Mesenchymal stem cell (in vitro differentiated cells and primary cell): ENCODE results near the gene RHOC.

Experiments used
- DNase-seq: peaks from one replicate; pipeline ENCODE4 v3.0.0-alpha.2; 2013
- H2AFZ ChIP-seq: one replicate; pipeline ENCODE4 v1.6.1; 2013; ENCODE audit warnings: low read depth, mild to moderate bottlenecking, control low read depth, inconsistent platforms, low read length, moderate library complexity
- H2AK5ac ChIP-seq: 2 replicates; pipeline ENCODE4 v1.6.1; 2013; ENCODE audit warnings: low read length, moderate library complexity, mild to moderate bottlenecking, inconsistent platforms; ENCODE audit not compliant: severe bottlenecking
- H2BK120ac ChIP-seq: one replicate; pipeline ENCODE4 v1.6.1; 2013; ENCODE audit warnings: low read depth, mild to moderate bottlenecking, inconsistent platforms, low read length, moderate library complexity
- H2BK12ac ChIP-seq, 2 experiments: one replicate each; pipeline ENCODE4 v1.6.1; 2013; ENCODE audit warnings: inconsistent platforms in 2 of 2, low read length in 2 of 2, mild to moderate bottlenecking in 2 of 2, moderate library complexity in 2 of 2, control low read depth in 1 of 2
- H2BK15ac ChIP-seq: one replicate; pipeline ENCODE4 v1.6.1; 2013; ENCODE audit warnings: mild to moderate bottlenecking, low read depth, inconsistent platforms; ENCODE audit not compliant: poor library complexity, severe bottlenecking
- H2BK5ac ChIP-seq: 2 replicates; pipeline ENCODE4 v1.6.1; 2013; ENCODE audit warnings: low read depth, mild to moderate bottlenecking, low read length, control low read depth, inconsistent platforms; ENCODE audit not compliant: poor library complexity, severe bottlenecking
- H3K14ac ChIP-seq, 2 experiments: one replicate each; pipeline ENCODE4 v1.6.1; 2013; ENCODE audit warnings: inconsistent platforms in 2 of 2, low read length in 2 of 2, control low read depth in 1 of 2, mild to moderate bottlenecking in 1 of 2, moderate library complexity in 1 of 2
- H3K18ac ChIP-seq, 2 experiments: one replicate each; pipeline ENCODE4 v1.6.1; 2013; ENCODE audit warnings: inconsistent platforms in 2 of 2, low read length in 2 of 2, control low read depth in 1 of 2, low read depth in 1 of 2, mild to moderate bottlenecking in 1 of 2
- H3K23ac ChIP-seq, 2 experiments: one replicate each; pipeline ENCODE4 v1.6.1; 2013; ENCODE audit warnings: inconsistent platforms in 2 of 2, low read length in 2 of 2, mild to moderate bottlenecking in 2 of 2, moderate library complexity in 2 of 2, control low read depth in 1 of 2
- H3K27ac ChIP-seq: 2 replicates; pipeline ENCODE4 v1.5.1; 2013; ENCODE audit warnings: mild to moderate bottlenecking, moderate library complexity, low read length, control low read depth, inconsistent platforms; ENCODE audit not compliant: poor library complexity, severe bottlenecking
- H3K27me3 ChIP-seq, 2 experiments: 2 replicates each; pipeline versions ENCODE4 v1.6.1 to v1.7.0; 2013; ENCODE audit warnings: low read length in 2 of 2, mild to moderate bottlenecking in 2 of 2, moderate library complexity in 2 of 2, control low read depth in 1 of 2, inconsistent platforms in 1 of 2; ENCODE audit not compliant: control insufficient read depth in 1 of 2, insufficient read depth in 1 of 2
- H3K36me3 ChIP-seq, 2 experiments: 2 replicates each; pipeline versions ENCODE4 v1.6.1 to v1.7.0; 2013; ENCODE audit warnings: low read length in 2 of 2, control low read depth in 1 of 2, inconsistent platforms in 1 of 2, low read depth in 1 of 2, mild to moderate bottlenecking in 1 of 2; ENCODE audit not compliant: insufficient read depth in 2 of 2, control insufficient read depth in 1 of 2
- H3K4ac ChIP-seq, 2 experiments: one replicate each; pipeline ENCODE4 v1.6.1; 2013; ENCODE audit warnings: inconsistent platforms in 2 of 2, low read length in 2 of 2, mild to moderate bottlenecking in 2 of 2, moderate library complexity in 2 of 2, control low read depth in 1 of 2, low read depth in 1 of 2
- H3K4me1 ChIP-seq: 2 replicates; pipeline ENCODE4 v1.6.1; 2013; ENCODE audit warnings: low read depth, low read length, control low read depth; ENCODE audit not compliant: control insufficient read depth, insufficient read depth
- H3K4me2 ChIP-seq: 2 replicates; pipeline ENCODE4 v1.6.1; 2013; ENCODE audit warnings: low read length, mild to moderate bottlenecking, inconsistent platforms; ENCODE audit not compliant: poor library complexity, severe bottlenecking
- H3K4me3 ChIP-seq, 2 experiments: 2 replicates each; pipeline versions ENCODE4 v1.5.1 to v1.7.0; 2013; ENCODE audit warnings: low read length in 2 of 2, mild to moderate bottlenecking in 2 of 2, control low read depth in 1 of 2, low read depth in 1 of 2; ENCODE audit not compliant: insufficient read depth in 1 of 2
- H3K79me1 ChIP-seq: replicated peaks from 2 replicates; pipeline ENCODE4 v1.6.1; 2013; ENCODE audit warnings: mild to moderate bottlenecking, control low read depth, low read length, inconsistent platforms; ENCODE audit not compliant: poor library complexity, severe bottlenecking
- H3K9ac ChIP-seq: 2 replicates; pipeline ENCODE4 v1.7.0; 2013; ENCODE audit warnings: mild to moderate bottlenecking, low read length, moderate library complexity
- H3K9me3 ChIP-seq: 2 replicates; pipeline ENCODE4 v1.7.0; 2013; ENCODE audit warnings: mild to moderate bottlenecking, low read length; ENCODE audit not compliant: control insufficient read depth
- H4K8ac ChIP-seq: one replicate; pipeline ENCODE4 v1.6.1; 2013; ENCODE audit warnings: inconsistent platforms, mild to moderate bottlenecking, low read length, moderate library complexity
- H4K91ac ChIP-seq: one replicate; pipeline ENCODE4 v1.6.1; 2013; ENCODE audit warnings: mild to moderate bottlenecking, low read length, inconsistent platforms
- WGBS: methylation state at CpG from one replicate; pipeline ENCODE4 v1.1.7; 2013; ENCODE audit warnings: mixed read lengths; 5-methylcytosine and 5-hydroxymethylcytosine counted together

The RHOC gene

GRCh38 chr1:112743174-112744008 is 36.5 kb upstream of the RHOC start:
- Histone ChIP-seq H3K4me1 (peaks cover 8% of the 10 kb centered on the region), H4K8ac (no peak overlapping the region), H3K9me3 (peaks cover 2% of the 10 kb centered on the region), H3K4ac (no peak overlapping the region), H2AK5ac (no peak overlapping the region), H2BK15ac (no peak overlapping the region), H3K9ac (peak overlapping the region; percentile 55), H2AFZ (peak overlapping the region; percentile 51), H3K27me3 (peaks cover 0 to 15% of the 10 kb centered on the region in 2 experiments), H3K18ac (no peak overlapping the region), H3K14ac (no peak overlapping the region), H2BK5ac (no peak overlapping the region), H3K36me3 (no peaks in the 10 kb centered on the region), H3K4me3 (peak overlapping the region in 1 of 2 experiments; percentile 72), H2BK120ac (no peak overlapping the region), H3K27ac (no peak overlapping the region), H3K4me2 (no peak overlapping the region), H3K79me1 (no peaks in the 10 kb centered on the region), H2BK12ac (no peak overlapping the region), H3K23ac (no peak overlapping the region), H4K91ac (no peak overlapping the region)
- DNase-seq = no peak
- WGBS = 54% methylated on average over 47 of the region's 54 CpGs

DNA sequence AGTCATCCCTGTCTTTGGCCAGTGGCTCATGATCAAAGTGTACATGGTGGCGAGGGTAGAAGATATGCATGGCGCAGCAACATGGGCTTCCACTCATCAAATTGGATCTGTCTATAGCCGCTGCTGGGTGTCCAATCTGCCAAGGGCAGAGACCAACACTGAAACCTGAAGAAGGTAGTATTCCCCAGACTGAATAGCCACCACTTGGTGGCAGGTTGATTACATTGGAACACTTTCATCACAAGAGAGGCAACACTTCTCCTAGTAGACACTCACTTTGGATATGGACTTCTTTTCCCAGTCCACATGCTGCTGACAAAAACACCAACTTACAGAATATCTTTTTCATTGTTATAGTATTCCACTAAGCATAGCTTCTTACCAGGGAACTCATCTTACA is 30.6 kb upstream of the RHOC start:
- Histone ChIP-seq H2BK12ac (no peak overlapping the region), H2AK5ac (no peak overlapping the region), H2BK120ac (no peak overlapping the region), H4K8ac (no peak overlapping the region), H3K27me3 (no peaks in the 10 kb centered on the region), H3K79me1 (no peaks in the 10 kb centered on the region), H3K9me3 (peaks cover 2% of the 10 kb centered on the region), H2BK5ac (no peak overlapping the region), H3K36me3 (no peaks in the 10 kb centered on the region), H3K4me2 (no peak overlapping the region), H3K23ac (no peak overlapping the region), H2BK15ac (no peak overlapping the region), H3K14ac (no peak overlapping the region), H3K27ac (no peak overlapping the region), H3K9ac (no peak overlapping the region), H2AFZ (no peak overlapping the region), H3K4me3 (no peak overlapping the region), H3K18ac (no peak overlapping the region), H3K4me1 (peaks cover 10% of the 10 kb centered on the region), H3K4ac (no peak overlapping the region), H4K91ac (no peak overlapping the region)
- no peak for DNase-seq
- 93% methylated on average over 3 of the region's 3 CpGs for WGBS

- no peaks in the 10 kb centered on the region for H3K36me3 ChIP-seq
- H3K14ac ChIP-seq = no peak overlapping the region
- H3K4ac ChIP-seq = no peak overlapping the region
- no peak overlapping the region for H2BK15ac ChIP-seq
- no peak overlapping the region for H3K23ac ChIP-seq
- H4K91ac ChIP-seq = no peak overlapping the region
- no peak overlapping the region for H2BK5ac ChIP-seq
- H3K9ac ChIP-seq = peak overlapping the region; percentile 45
- H4K8ac ChIP-seq = no peak overlapping the region
- no peak overlapping the region for H2BK120ac ChIP-seq
- H3K4me3 ChIP-seq = no peak overlapping the region
- no peak overlapping the region for H3K18ac ChIP-seq
- H3K4me2 ChIP-seq = no peak overlapping the region
- H2BK12ac ChIP-seq = no peak overlapping the region
- H3K27ac ChIP-seq = peak overlapping the region; percentile 67
- H3K27me3 ChIP-seq = no peaks in the 10 kb centered on the region
- peaks cover 2% of the 10 kb centered on the region for H3K9me3 ChIP-seq
- WGBS = 83% methylated on average over 1 of the region's 1 CpG
- H3K4me1 ChIP-seq = peaks cover 10% of the 10 kb centered on the region
- H3K79me1 ChIP-seq = no peaks in the 10 kb centered on the region
- peak; percentile 88 for DNase-seq
- H2AFZ ChIP-seq = no peak overlapping the region
- H2AK5ac ChIP-seq = no peak overlapping the region
Measured at GRCh38 chr1:112735752-112736151, 28.8 kb upstream of the RHOC start.

DNA sequence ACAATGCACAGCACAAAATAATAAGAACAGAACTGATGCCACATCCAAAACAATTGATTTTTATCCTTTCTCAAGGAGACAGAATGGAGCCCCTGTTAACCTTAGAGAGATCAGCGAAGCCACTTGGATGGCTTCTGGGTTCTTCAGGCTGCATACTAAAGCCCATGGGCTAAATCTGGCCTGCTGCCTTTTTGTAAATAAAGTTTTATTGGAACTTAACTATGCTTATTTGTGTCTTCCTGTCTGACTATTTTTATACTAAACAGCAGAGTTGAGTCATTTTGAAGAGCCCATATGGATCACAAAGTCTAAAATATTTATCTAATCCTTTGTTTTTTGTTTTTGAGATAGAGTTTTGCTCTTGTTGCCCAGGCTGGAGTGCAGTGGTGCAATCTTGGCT is 24.5 kb upstream of the RHOC start:
- 100% methylated on average over 1 of the region's 1 CpG for WGBS
- H2BK15ac ChIP-seq = no peak overlapping the region

More for the DNA sequence above, 24.5 kb upstream of the RHOC start:
- Histone ChIP-seq H2AFZ (no peak overlapping the region), H3K9ac (no peak overlapping the region), H4K8ac (no peak overlapping the region), H3K4me1 (peaks cover 19% of the 10 kb centered on the region), H2BK120ac (no peak overlapping the region), H2AK5ac (no peak overlapping the region), H3K27ac (no peak overlapping the region), H3K9me3 (no peaks in the 10 kb centered on the region), H3K4ac (no peak overlapping the region), H4K91ac (no peak overlapping the region), H2BK12ac (no peak overlapping the region), H3K27me3 (no peaks in the 10 kb centered on the region), H3K36me3 (no peaks in the 10 kb centered on the region), H3K4me2 (no peak overlapping the region), H3K18ac (no peak overlapping the region), H2BK5ac (no peak overlapping the region), H3K23ac (no peak overlapping the region), H3K14ac (no peak overlapping the region), H3K79me1 (no peaks in the 10 kb centered on the region), H3K4me3 (no peak overlapping the region)
- no peak for DNase-seq
